H9 (cell line): ENCODE data around the gene SLC25A25. TPM values are rescaled to one million over a fixed set of nuclear protein-coding genes. Genes with fewer than 3 reads are reported as not detected.
A peak's percentile ranks its signal among the peaks of the same experiment; 100 is the strongest.

ENCODE experiments used
- DNase-seq: peaks from one replicate; pipeline ENCODE4 v3.0.0-alpha.2; 2017
- H2AFZ ChIP-seq: one replicate; pipeline ENCODE4 v1.6.1; 2013; ENCODE audit warnings: mild to moderate bottlenecking, low read length, control low read depth, moderate library complexity
- H2AK5ac ChIP-seq: 2 replicates; pipeline ENCODE4 v1.6.1; 2013; ENCODE audit warnings: low read length, control low read depth, mixed read lengths; ENCODE audit not compliant: insufficient read length
- H2BK120ac ChIP-seq: one replicate; pipeline ENCODE4 v1.6.1; 2013; ENCODE audit warnings: low read depth, mild to moderate bottlenecking, low read length, control low read depth, inconsistent platforms; ENCODE audit not compliant: poor library complexity, severe bottlenecking
- H2BK12ac ChIP-seq: 2 replicates; pipeline ENCODE4 v1.6.1; 2013; ENCODE audit warnings: low read length, control low read depth, mixed read lengths, low read depth; ENCODE audit not compliant: insufficient read length
- H2BK15ac ChIP-seq: 2 replicates; pipeline ENCODE4 v1.6.1; 2013; ENCODE audit warnings: low read depth, low read length, control low read depth
- H2BK20ac ChIP-seq: one replicate; pipeline ENCODE4 v1.6.1; 2013; ENCODE audit warnings: low read depth, mild to moderate bottlenecking, low read length, control low read depth, inconsistent platforms; ENCODE audit not compliant: poor library complexity, severe bottlenecking
- H2BK5ac ChIP-seq: 2 replicates; pipeline ENCODE4 v1.6.1; 2013; ENCODE audit warnings: low read length, control low read depth, mixed read lengths; ENCODE audit not compliant: insufficient read length
- H3K14ac ChIP-seq: 2 replicates; pipeline ENCODE4 v1.6.1; 2013; ENCODE audit warnings: low read length, control low read depth; ENCODE audit not compliant: insufficient read depth
- H3K18ac ChIP-seq: 2 replicates; pipeline ENCODE4 v1.6.1; 2013; ENCODE audit warnings: low read depth, mild to moderate bottlenecking, mixed read lengths, low read length, control low read depth; ENCODE audit not compliant: insufficient read length
- H3K23ac ChIP-seq: 2 replicates; pipeline ENCODE4 v1.6.1; 2013; ENCODE audit warnings: low read length, control low read depth, mixed read lengths, low read depth; ENCODE audit not compliant: insufficient read length
- H3K23me2 ChIP-seq: 2 replicates; pipeline ENCODE4 v1.6.1; 2013; ENCODE audit warnings: low read depth, mild to moderate bottlenecking, mixed read lengths, low read length, control low read depth; ENCODE audit not compliant: insufficient read length, poor library complexity, severe bottlenecking
- H3K27ac ChIP-seq: 2 replicates; pipeline ENCODE4 v1.5.1; 2013; ENCODE audit warnings: low read length, control low read depth, mixed read lengths, low read depth; ENCODE audit not compliant: insufficient read length
- H3K27me3 ChIP-seq: 2 replicates; pipeline ENCODE4 v1.6.1; 2013; ENCODE audit warnings: low read length, control low read depth, inconsistent platforms; ENCODE audit not compliant: insufficient read depth
- H3K4ac ChIP-seq: 2 replicates; pipeline ENCODE4 v1.6.1; 2013; ENCODE audit warnings: low read depth, mild to moderate bottlenecking, control low read depth, inconsistent platforms, low read length, moderate library complexity
- H3K4me1 ChIP-seq: 2 replicates; pipeline ENCODE4 v1.6.1; 2013; ENCODE audit warnings: low read length, control low read depth, inconsistent platforms; ENCODE audit not compliant: insufficient read depth
- H3K4me2 ChIP-seq: 2 replicates; pipeline ENCODE4 v1.6.1; 2013; ENCODE audit warnings: low read length, control low read depth, mixed read lengths; ENCODE audit not compliant: insufficient read length, insufficient read depth
- H3K56ac ChIP-seq: 2 replicates; pipeline ENCODE4 v1.6.1; 2013; ENCODE audit warnings: low read depth, mild to moderate bottlenecking, mixed read lengths, low read length, control low read depth; ENCODE audit not compliant: insufficient read length
- H3K79me1 ChIP-seq: 2 replicates; pipeline ENCODE4 v1.6.1; 2013; ENCODE audit warnings: low read depth, mild to moderate bottlenecking, moderate library complexity, low read length, control low read depth, inconsistent platforms; ENCODE audit not compliant: insufficient read depth, poor library complexity, severe bottlenecking
- H3K79me2 ChIP-seq: 2 replicates; pipeline ENCODE4 v1.6.1; 2013; ENCODE audit warnings: low read length, control low read depth, inconsistent platforms; ENCODE audit not compliant: insufficient read depth
- H3K9ac ChIP-seq: 2 replicates; pipeline ENCODE4 v1.6.1; 2013; ENCODE audit warnings: low read length, control low read depth, mixed read lengths; ENCODE audit not compliant: insufficient read length; ENCODE audit errors: extremely low read depth
- H3K9me3 ChIP-seq: one replicate; pipeline ENCODE4 v1.6.1; 2013; ENCODE audit warnings: low read depth, low read length, inconsistent platforms; ENCODE audit not compliant: control insufficient read depth
- H3T11ph ChIP-seq: one replicate; pipeline ENCODE4 v1.6.1; 2013; ENCODE audit warnings: mild to moderate bottlenecking, low read length, control low read depth, inconsistent platforms
- H4K20me1 ChIP-seq: one replicate; pipeline ENCODE4 v1.6.1; 2013; ENCODE audit not compliant: control insufficient read depth, insufficient read length, insufficient read depth
- H4K5ac ChIP-seq: 2 replicates; pipeline ENCODE4 v1.6.1; 2013; ENCODE audit warnings: low read depth, mild to moderate bottlenecking, mixed read lengths, low read length, control low read depth; ENCODE audit not compliant: insufficient read length
- H4K8ac ChIP-seq: replicated peaks from 2 replicates; pipeline ENCODE4 v1.6.1; 2013; ENCODE audit warnings: low read length, control low read depth, mixed read lengths, low read depth; ENCODE audit not compliant: insufficient read length
- H4K91ac ChIP-seq: 2 replicates; pipeline ENCODE4 v1.6.1; 2013; ENCODE audit warnings: low read depth, mild to moderate bottlenecking, moderate library complexity, mixed read lengths, low read length, control low read depth; ENCODE audit not compliant: insufficient read length
- H3K27ac Mint-ChIP-seq, 3 experiments: 2 replicates in 2 of 3; 3 replicates in 1 of 3; pipeline ENCODE4 v1.8.0; 2020 to 2021; ENCODE audit warnings: mixed read lengths in 3 of 3, mild to moderate bottlenecking in 1 of 3, moderate library complexity in 1 of 3
- H3K27me3 Mint-ChIP-seq: 2 replicates; pipeline ENCODE4 v1.8.0; 2021; ENCODE audit warnings: low read depth, mild to moderate bottlenecking, moderate library complexity, mixed read lengths
- H3K36me3 Mint-ChIP-seq, 3 experiments: 2 replicates in 2 of 3; 3 replicates in 1 of 3; pipeline ENCODE4 v1.8.0; 2020 to 2021; ENCODE audit warnings: low read depth in 3 of 3, mixed read lengths in 3 of 3; ENCODE audit not compliant: insufficient read depth in 1 of 3
- H3K4me1 Mint-ChIP-seq, 2 experiments: 2 replicates each; pipeline ENCODE4 v1.8.0; 2020; ENCODE audit warnings: mixed read lengths in 2 of 2
- H3K4me3 Mint-ChIP-seq, 2 experiments: 2 replicates in 1 of 2; 3 replicates in 1 of 2; pipeline ENCODE4 v1.8.0; 2020 to 2021; ENCODE audit warnings: mild to moderate bottlenecking in 2 of 2, mixed read lengths in 2 of 2, moderate library complexity in 1 of 2
- H3K9me3 Mint-ChIP-seq, 2 experiments: 2 replicates in 1 of 2; 3 replicates in 1 of 2; pipeline ENCODE4 v1.8.0; 2020; ENCODE audit warnings: mild to moderate bottlenecking in 2 of 2, mixed read lengths in 2 of 2, moderate library complexity in 1 of 2
- WGBS: extraction: QIAGEN DNeasy Blood & Tissue Kit; methylation state at CpG from one replicate; pipeline ENCODE4 v1.1.7; 2013; ENCODE audit warnings: missing lambda C conversion rate, low lambda C conversion rate, mixed read lengths; ENCODE audit not compliant: insufficient read length; ENCODE audit errors: extremely low coverage; 5-methylcytosine and 5-hydroxymethylcytosine counted together
- total RNA-seq: library from RNA; stranded (reverse); gene quantifications from 2 replicates; pipeline ENCODE4 v1.2.1, GENCODE V29; 2021
- TF ChIP-seq, protein P1 (sequence below): fragments of 200-600 bp; sonication (generic); conservative IDR thresholded peaks from 3 replicates; pipeline ENCODE4 v1.8.0; 2021; ENCODE audit warnings: antibody characterized with exemption, mild to moderate bottlenecking

SLC25A25 gene
- total RNA-seq, 1 experiment from 2014 or later: 16.9 TPM

DNA sequence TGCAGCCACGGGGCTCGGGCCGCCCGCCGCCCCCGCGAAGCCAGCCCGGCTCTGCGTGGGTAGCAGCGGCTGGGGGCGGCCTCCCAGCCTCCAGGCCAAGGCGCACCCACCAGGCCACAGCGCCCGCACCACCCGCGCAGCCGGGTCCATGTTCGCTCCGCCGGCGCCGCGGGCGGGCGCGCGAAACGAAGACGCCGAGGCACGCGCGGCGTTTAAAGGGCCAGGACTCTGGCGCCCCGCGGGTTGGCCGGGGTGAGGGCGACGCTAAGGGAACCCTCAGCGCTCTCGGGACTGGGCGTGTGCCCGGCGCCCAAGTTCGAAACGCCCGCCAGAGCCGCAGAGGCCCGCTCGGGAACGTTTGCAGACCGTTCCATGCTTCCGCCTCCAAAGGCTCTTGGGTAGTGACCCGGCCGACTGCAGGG lies 59.5 kb downstream of the SLC25A25 start, which contains the start of gene PTGES2:
TSS of gene PTGES2 (minus strand) at position 162 of the 422 bp plus-strand sequence. CDS start at position 150, 12 bp downstream.
- DNase-seq: no peak
- H3K23ac ChIP-seq: no peak within 1 kb of the TSS

More for the DNA sequence above, 59.5 kb downstream of the SLC25A25 start, which contains the start of gene PTGES2:
- Histone ChIP-seq H2BK5ac (no peak within 1 kb of the TSS), H3K14ac (peak within 1 kb of the TSS; percentile 96), H2BK12ac (no peak within 1 kb of the TSS), H3K27ac (peak within 1 kb of the TSS; percentile 18), H2BK20ac (no peak within 1 kb of the TSS), H4K91ac (no peak within 1 kb of the TSS), H2BK120ac (no peak within 1 kb of the TSS), H3K4me1 (no peaks in the 10 kb centered on the region), H2AFZ (no peak within 1 kb of the TSS), H3K4me2 (peak within 1 kb of the TSS; percentile 58), H2AK5ac (no peak within 1 kb of the TSS), H3K9me3 (no peaks in the 10 kb centered on the region), H3K56ac (no peak within 1 kb of the TSS), H3T11ph (no peak within 1 kb of the TSS), H4K20me1 (no peaks in the 10 kb centered on the region), H4K8ac (no peak within 1 kb of the TSS), H3K18ac (peak within 1 kb of the TSS; percentile 87), H3K27me3 (0 out of 2 replicates have a peak, but pooled peaks cover 3% of the 10 kb centered on the region), H4K5ac (no peak within 1 kb of the TSS), H2BK15ac (no peak within 1 kb of the TSS), H3K79me1 (no peaks in the 10 kb centered on the region), H3K4ac (no peak within 1 kb of the TSS), H3K23me2 (peaks cover 12% of the 10 kb centered on the region), H3K9ac (peak within 1 kb of the TSS; percentile 81), H3K79me2 (no peaks in the 10 kb centered on the region)
- H3K27me3 Mint-ChIP-seq: peaks cover 30% of the 10 kb centered on the region
- TF ChIP-seq, protein P1, sequence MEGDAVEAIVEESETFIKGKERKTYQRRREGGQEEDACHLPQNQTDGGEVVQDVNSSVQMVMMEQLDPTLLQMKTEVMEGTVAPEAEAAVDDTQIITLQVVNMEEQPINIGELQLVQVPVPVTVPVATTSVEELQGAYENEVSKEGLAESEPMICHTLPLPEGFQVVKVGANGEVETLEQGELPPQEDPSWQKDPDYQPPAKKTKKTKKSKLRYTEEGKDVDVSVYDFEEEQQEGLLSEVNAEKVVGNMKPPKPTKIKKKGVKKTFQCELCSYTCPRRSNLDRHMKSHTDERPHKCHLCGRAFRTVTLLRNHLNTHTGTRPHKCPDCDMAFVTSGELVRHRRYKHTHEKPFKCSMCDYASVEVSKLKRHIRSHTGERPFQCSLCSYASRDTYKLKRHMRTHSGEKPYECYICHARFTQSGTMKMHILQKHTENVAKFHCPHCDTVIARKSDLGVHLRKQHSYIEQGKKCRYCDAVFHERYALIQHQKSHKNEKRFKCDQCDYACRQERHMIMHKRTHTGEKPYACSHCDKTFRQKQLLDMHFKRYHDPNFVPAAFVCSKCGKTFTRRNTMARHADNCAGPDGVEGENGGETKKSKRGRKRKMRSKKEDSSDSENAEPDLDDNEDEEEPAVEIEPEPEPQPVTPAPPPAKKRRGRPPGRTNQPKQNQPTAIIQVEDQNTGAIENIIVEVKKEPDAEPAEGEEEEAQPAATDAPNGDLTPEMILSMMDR: no peak
- peaks cover 9 to 12% of the 10 kb centered on the region in 2 experiments for H3K9me3 Mint-ChIP-seq
- H3K36me3 Mint-ChIP-seq: peaks cover 21 to 34% (median 26%) of the 10 kb centered on the region in 3 experiments
- no CpG with 5 or more reads among the region's 56 CpGs for WGBS
- H3K27ac Mint-ChIP-seq: peak within 1 kb of the TSS; percentile 99
- peaks cover 13 to 16% of the 10 kb centered on the region in 2 experiments for H3K4me1 Mint-ChIP-seq
- peak within 1 kb of the TSS; percentile 94 to 97 for H3K4me3 Mint-ChIP-seq
